ENCODE data around the gene FAM241B.

FAM241B gene

DNA sequence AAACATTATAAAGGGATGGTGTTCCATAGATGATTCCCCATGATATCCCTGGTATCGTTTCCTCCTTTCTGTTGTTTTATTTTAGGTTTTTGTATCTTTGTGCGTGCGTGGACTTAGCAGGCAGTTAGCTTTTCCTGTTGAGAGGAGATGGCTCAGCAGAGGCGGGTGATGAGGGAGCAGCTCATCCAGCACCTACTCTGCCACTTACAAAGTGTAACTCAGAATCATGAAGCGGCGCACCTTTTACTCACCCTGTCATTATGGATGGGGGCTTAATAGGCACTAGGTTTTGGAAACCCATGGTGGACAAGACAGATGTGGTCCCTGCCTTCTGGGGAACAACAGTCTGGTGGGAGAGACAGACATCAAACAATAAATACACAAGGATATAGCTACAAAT lies 17.1 kb downstream of the FAM241B start:
- no peak for DNase-seq (ENCODE audit: low read depth)
- no peak for TF ChIP-seq CTCF (IDR thresholded peaks at IDR 0.05; ENCODE audit: control insufficient read depth, insufficient read depth, low read depth, low read length, missing control alignments)
- H3K4me3 ChIP-seq (ENCODE audit: control insufficient read depth, low read depth, low read length) = no peak overlapping the region

- no peak for DNase-seq (ENCODE audit: low read depth)
- no peak overlapping the region for H3K4me3 ChIP-seq (ENCODE audit: control insufficient read depth, low read depth, low read length)
- TF ChIP-seq CTCF (IDR thresholded peaks at IDR 0.05; ENCODE audit: control insufficient read depth, insufficient read depth, low read depth, low read length, missing control alignments) = no peak
Measured at GRCh38 chr10:69647819-69648218, 17.8 kb downstream of the FAM241B start.

GRCh38 chr10:69648461-69648860 lies 18.4 kb downstream of the FAM241B start:
- H3K4me3 ChIP-seq (ENCODE audit: control insufficient read depth, low read depth, low read length) = no peak overlapping the region
- DNase-seq (ENCODE audit: low read depth) = no peak
- TF ChIP-seq CTCF (IDR thresholded peaks at IDR 0.05; ENCODE audit: control insufficient read depth, insufficient read depth, low read depth, low read length, missing control alignments) = no peak

DNA sequence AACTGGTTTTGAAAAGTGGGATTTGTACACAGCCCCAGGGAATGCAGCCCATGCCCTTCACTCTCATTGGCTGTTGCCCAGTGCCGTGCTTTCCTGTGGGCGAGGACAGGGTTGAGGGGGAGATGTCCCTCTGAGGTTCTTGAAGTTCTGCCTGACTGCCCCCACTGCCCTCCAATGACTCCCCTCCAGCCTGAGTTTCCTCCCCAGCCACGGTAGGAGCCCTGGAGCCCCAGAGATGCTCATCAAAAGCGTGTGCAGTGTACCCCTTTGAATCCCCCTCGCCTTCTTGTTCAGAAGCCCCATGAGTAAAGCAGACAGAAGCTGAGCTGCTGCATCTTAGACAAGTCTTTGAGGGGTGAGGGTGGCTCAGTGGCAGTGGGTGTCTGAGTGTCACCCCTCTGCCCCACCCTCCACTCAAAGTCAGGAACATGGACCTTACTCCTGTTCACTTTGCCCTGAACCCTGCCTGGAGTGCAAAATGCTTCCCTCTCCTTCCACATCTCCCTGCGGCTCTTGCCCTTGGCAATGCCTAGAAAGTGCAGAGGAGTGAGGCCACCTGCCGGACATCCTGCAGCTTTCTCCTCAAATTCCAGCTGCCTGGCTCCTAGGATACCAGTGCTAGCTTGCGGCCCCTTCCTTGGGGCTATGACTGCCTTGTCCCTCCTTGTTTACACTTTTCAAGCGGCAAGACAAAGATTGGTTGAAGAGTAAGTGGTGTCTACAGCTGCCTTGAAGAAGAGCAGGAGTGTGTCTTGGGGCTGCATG lies 19.9 kb downstream of the FAM241B start:
- no peak overlapping the region for H3K4me3 ChIP-seq (ENCODE audit: control insufficient read depth, low read depth, low read length)
- peak; percentile 10 for TF ChIP-seq CTCF (IDR thresholded peaks at IDR 0.05; ENCODE audit: control insufficient read depth, insufficient read depth, low read depth, low read length, missing control alignments)
- DNase-seq (ENCODE audit: low read depth) = no peak

DNA sequence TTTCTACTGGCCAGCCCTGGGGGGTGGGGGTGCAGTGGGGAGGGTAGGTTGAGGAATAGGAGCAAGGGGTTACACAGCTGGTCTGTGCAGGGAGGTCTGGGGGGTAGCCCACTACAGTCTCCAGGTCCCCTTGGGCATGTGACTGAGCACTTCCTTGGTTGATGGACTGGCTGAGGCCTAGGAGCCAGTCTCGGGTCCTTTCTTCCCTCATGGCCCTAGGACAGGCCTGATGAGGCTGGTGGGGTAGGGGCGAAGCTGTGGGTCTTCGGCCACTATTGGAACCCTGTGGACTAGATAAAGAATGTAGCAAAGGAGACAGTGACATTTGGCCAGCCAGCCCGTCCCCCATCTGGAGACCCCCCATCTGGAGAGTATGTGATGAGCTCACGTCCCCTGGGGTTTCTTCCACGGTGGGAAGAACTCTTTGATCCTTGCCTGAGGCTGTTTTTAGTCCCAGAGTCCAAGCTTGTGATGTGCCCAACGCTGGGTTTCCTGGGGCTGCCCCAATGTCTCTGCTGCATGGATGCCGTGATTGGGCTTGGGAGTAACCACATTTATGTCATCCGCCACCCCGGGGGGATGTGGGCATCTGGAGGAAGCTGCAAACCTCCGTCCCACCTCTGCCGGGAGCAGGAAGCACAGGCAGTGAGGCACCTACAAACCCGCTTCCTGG lies 20.7 kb downstream of the FAM241B start:
- no peak for DNase-seq (ENCODE audit: low read depth)
- TF ChIP-seq CTCF (IDR thresholded peaks at IDR 0.05; ENCODE audit: control insufficient read depth, insufficient read depth, low read depth, low read length, missing control alignments) = no peak
- H3K4me3 ChIP-seq (ENCODE audit: control insufficient read depth, low read depth, low read length) = no peak overlapping the region

DNA sequence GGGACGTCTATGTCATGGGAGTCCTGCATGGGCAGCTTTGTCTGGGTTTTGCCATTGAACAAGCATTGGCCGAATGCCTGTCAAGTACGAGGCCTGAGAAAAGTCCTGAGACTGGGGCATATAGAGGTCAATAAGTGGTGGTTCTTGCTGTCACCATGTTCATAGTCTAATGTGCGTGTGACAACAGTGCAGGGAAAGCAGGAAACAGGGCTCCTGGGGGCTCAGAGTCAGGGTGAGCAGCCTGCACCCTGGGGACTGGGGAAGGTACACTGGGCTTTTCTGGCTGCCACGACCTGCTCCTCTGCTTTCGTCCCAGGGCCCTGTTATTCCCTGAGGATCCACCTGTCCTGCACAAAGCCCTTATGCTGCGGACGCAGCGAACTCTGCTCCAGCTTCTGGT lies 21.3 kb downstream of the FAM241B start:
- no peak for DNase-seq (ENCODE audit: low read depth)
- H3K4me3 ChIP-seq (ENCODE audit: control insufficient read depth, low read depth, low read length) = no peak overlapping the region
- TF ChIP-seq CTCF (IDR thresholded peaks at IDR 0.05; ENCODE audit: control insufficient read depth, insufficient read depth, low read depth, low read length, missing control alignments) = no peak

Data from AG09309 (cell line).